22Rv1 (cell line): ENCODE measurements around the gene KRTAP10-11.
"Not testable (repeated sequence)": the region's sequence is repeated elsewhere in the genome, so short reads cannot be mapped to it uniquely, and the experiment has no call there.

Experiments
- H3K27ac ChIP-seq: fragments of 450-650 bp; 2 replicates; pipeline ENCODE4 v1.5.1; 2017
- ZFX ChIP-seq: fragments of 450-650 bp; IDR thresholded peaks from 2 replicates; pipeline ENCODE4 v1.6.1; 2017; ENCODE audit warnings: antibody characterized with exemption, borderline replicate concordance
- TF ChIP-seq, protein P1 (sequence below): fragments of 450-650 bp; IDR thresholded peaks from 2 replicates; pipeline ENCODE4 v1.5.1; 2017; ENCODE audit warnings: mild to moderate bottlenecking

KRTAP10-11 gene

DNA sequence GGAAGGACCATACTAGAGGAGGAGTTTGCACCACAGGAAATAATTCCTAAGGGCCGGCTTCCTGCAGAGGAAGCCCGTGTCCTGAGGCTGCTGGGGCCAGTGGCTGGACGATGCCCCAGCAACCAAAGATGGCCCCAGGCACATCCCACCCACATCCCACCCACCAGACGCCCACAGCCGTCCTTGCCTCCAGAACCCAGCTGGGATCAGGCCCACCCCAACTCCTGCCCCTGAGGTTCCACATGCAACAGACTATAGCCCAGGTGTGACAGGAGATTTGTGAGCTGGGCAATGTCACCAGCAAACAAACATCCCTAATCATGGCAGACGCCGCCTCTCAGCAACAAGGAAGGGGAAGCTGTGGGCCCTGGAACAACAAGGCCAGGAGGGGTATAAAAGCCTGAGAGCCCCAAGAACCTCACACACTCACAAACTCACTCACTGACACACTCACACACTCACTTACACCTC is 19.5 kb upstream of the KRTAP10-11 start, which contains the start of gene KRTAP10-9:
TSS of gene KRTAP10-9 (plus strand) at position 421 of the 471 bp plus-strand sequence. CDS start 79 bp downstream, outside the sequence.
- no peak within 1 kb of the TSS for H3K27ac ChIP-seq
- no peak for TF ChIP-seq ZFX
- TF ChIP-seq, protein P1, sequence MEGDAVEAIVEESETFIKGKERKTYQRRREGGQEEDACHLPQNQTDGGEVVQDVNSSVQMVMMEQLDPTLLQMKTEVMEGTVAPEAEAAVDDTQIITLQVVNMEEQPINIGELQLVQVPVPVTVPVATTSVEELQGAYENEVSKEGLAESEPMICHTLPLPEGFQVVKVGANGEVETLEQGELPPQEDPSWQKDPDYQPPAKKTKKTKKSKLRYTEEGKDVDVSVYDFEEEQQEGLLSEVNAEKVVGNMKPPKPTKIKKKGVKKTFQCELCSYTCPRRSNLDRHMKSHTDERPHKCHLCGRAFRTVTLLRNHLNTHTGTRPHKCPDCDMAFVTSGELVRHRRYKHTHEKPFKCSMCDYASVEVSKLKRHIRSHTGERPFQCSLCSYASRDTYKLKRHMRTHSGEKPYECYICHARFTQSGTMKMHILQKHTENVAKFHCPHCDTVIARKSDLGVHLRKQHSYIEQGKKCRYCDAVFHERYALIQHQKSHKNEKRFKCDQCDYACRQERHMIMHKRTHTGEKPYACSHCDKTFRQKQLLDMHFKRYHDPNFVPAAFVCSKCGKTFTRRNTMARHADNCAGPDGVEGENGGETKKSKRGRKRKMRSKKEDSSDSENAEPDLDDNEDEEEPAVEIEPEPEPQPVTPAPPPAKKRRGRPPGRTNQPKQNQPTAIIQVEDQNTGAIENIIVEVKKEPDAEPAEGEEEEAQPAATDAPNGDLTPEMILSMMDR, result no peak

- not testable (repeated sequence) for H3K27ac ChIP-seq
Measured at GRCh38 chr21:44627181-44627822, 18.9 kb upstream of the KRTAP10-11 start.

GRCh38 chr21:44627831-44628233 is 18.4 kb upstream of the KRTAP10-11 start:
- H3K27ac ChIP-seq, result not testable (repeated sequence)

- TF ChIP-seq, protein P1, result no peak
- no peak for TF ChIP-seq ZFX
- H3K27ac ChIP-seq, result no peak overlapping the region
Measured at GRCh38 chr21:44628707-44629391, 17.4 kb upstream of the KRTAP10-11 start.

GRCh38 chr21:44630440-44630839 is 15.8 kb upstream of the KRTAP10-11 start:
- H3K27ac ChIP-seq, result no peak overlapping the region
- TF ChIP-seq ZFX, result no peak
- TF ChIP-seq, protein P1, result no peak

- no peak overlapping the region for H3K27ac ChIP-seq
- TF ChIP-seq, protein P1, result no peak
- TF ChIP-seq ZFX, result no peak
Measured at GRCh38 chr21:44632067-44632466, 14.1 kb upstream of the KRTAP10-11 start.

DNA sequence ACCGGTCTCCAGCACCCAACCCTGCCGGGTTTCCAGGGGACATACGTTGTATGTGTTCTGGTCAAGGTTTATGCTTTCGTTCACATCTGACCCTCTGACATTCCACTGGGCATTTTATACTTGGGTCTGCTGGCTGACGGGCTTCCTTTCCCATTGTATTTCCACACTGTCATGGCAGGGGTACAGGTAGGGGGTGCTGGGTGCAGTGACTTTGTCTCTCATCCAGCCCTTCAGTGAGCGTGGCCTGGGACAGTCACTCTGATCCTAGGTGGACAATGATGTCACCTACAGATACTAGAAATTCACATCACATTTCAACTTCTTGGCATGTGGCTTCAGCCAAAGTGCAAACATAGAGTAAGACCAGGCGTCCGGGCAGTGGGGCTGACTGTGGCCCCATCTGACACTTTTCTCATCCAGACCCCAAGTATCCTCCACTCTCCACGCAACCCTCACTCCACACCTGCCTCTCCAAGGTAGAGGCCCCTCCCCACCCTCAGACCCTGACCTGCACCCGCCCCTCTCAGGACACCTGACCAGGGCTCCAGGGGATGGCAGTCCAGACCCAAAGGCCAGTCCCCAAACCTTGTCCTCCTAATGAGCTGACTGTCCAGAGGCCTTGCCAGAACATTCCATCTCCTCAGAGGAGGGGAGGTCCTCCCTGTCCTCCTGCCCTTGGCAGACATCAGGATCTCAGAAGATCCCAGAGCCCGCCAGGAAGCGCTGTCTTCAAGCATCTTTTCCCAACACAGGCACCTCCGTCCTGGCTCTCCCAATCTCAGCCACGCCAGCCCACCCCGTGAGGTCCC is 9.8 kb upstream of the KRTAP10-11 start:
- no peak for TF ChIP-seq ZFX
- TF ChIP-seq, protein P1, result no peak
- H3K27ac ChIP-seq, result no peak overlapping the region
